Measurements from ENCODE around the gene SRSF4.
"Not testable (repeated sequence)": the region's sequence is repeated elsewhere in the genome, so short reads cannot be mapped to it uniquely, and the experiment has no call there.

SRSF4 gene

DNA sequence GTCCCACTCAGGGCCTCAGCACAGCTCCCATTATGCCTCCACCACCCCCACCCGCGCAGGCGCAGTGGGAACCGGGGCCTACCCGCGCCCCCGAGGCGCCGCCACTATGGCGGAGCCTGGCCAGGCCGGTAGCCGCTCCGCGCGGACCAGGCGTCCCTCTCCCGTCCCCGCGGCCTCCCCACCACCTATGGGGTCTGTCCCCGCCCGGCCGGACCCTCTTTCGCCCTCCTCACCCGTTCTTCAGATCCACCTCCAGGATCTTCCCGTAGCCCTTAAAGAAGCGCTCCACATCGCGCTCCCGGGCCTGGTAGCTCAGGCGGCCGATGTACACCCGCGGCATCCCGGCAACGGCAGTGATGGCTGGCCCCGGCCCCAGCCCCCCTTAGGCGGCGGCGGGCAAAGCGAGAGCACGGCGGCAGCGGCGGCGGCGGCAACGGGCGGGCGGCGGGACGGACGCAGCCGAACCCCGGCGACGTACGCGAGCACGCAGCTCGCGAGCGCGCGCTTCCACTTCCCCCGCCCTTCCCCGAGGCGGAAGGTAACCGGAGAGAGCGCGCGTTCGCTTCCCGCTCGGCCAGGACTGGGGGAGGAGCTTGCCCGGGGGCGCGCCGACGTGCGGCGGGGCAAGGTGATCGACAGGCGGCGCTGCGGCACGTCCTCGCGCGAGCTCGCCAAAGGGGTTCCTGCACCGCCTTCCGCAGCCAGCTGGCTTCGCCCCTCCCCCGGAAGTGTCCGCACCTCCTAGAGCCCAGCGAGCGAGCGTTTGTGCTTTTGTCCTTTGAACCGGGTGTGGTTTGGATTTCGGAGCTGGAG lies at the start of gene SRSF4:
SRSF4 (minus strand) TSS at position 488 of the 813 bp plus-strand sequence; CDS start at position 340, 148 bp downstream.
- H3K27me3 Mint-ChIP-seq (ENCODE audit: low read depth), result no peaks in the 10 kb centered on the region
- no peaks in the 10 kb centered on the region for H3K9me3 Mint-ChIP-seq
- H3K36me3 Mint-ChIP-seq (ENCODE audit: low read depth), result peaks cover 19% of the 10 kb centered on the region
- peaks cover 42% of the 10 kb centered on the region for H3K4me1 Mint-ChIP-seq (ENCODE audit: low read depth)
- H3K27ac Mint-ChIP-seq, result peak within 1 kb of the TSS; percentile 97
- H3K4me3 Mint-ChIP-seq, result peak within 1 kb of the TSS; percentile 97

- Mint-ChIP-seq H3K27me3 (ENCODE audit: low read depth) (peaks cover 31% of the 10 kb centered on the region), H3K4me3 (peak within 1 kb of the TSS; percentile 94), H3K4me1 (ENCODE audit: low read depth) (peaks cover 18% of the 10 kb centered on the region), H3K27ac (peak within 1 kb of the TSS; percentile 89), H3K9me3 (no peaks in the 10 kb centered on the region), H3K36me3 (ENCODE audit: low read depth) (no peaks in the 10 kb centered on the region)
These were observed 49.1 kb upstream of the SRSF4 start, which contains the start of gene MECR for GRCh38 chr1:29230553-29231378. Gene MECR, minus strand, starts transcription at chr1:29230934. Its CDS starts 28 bp downstream, at chr1:29230906.

DNA sequence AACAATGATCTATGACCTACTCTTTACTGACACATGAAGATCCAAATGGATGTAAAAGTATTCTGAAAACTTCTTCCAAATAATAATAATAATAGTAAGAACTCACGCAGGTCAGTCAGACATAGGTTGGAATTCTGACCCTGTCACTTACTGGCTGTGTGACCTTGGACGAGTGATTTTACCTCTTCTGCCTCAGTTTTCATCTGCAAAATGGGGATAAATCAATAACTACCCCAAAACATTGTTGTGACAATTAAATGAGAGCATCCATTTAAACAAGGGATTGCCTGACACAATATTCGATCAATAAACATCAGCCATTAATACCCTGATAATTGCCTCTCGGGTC lies 48.5 kb upstream of the SRSF4 start:
- Mint-ChIP-seq H3K27ac (peak overlapping the region; percentile 89), H3K36me3 (ENCODE audit: low read depth) (no peaks in the 10 kb centered on the region), H3K9me3 (no peaks in the 10 kb centered on the region), H3K4me1 (ENCODE audit: low read depth) (peaks cover 17% of the 10 kb centered on the region), H3K27me3 (ENCODE audit: low read depth) (peaks cover 28% of the 10 kb centered on the region), H3K4me3 (peak overlapping the region; percentile 94)

GRCh38 chr1:29227511-29227910 lies 45.8 kb upstream of the SRSF4 start:
- H3K9me3 Mint-ChIP-seq, result no peaks in the 10 kb centered on the region
- H3K27ac Mint-ChIP-seq, result no peak overlapping the region
- no peak overlapping the region for H3K4me3 Mint-ChIP-seq
- H3K27me3 Mint-ChIP-seq (ENCODE audit: low read depth), result peaks cover 8% of the 10 kb centered on the region
- H3K36me3 Mint-ChIP-seq (ENCODE audit: low read depth), result no peaks in the 10 kb centered on the region
- H3K4me1 Mint-ChIP-seq (ENCODE audit: low read depth), result peaks cover 17% of the 10 kb centered on the region

- H3K9me3 Mint-ChIP-seq, result no peaks in the 10 kb centered on the region
- H3K36me3 Mint-ChIP-seq (ENCODE audit: low read depth), result peaks cover 1% of the 10 kb centered on the region
- H3K27ac Mint-ChIP-seq, result no peak overlapping the region
- no peaks in the 10 kb centered on the region for H3K27me3 Mint-ChIP-seq (ENCODE audit: low read depth)
- H3K4me3 Mint-ChIP-seq, result no peak overlapping the region
- peaks cover 8% of the 10 kb centered on the region for H3K4me1 Mint-ChIP-seq (ENCODE audit: low read depth)
These were observed 43.7 kb upstream of the SRSF4 start for GRCh38 chr1:29225361-29225760.

- no peaks in the 10 kb centered on the region for H3K9me3 Mint-ChIP-seq
- H3K36me3 Mint-ChIP-seq (ENCODE audit: low read depth), result peaks cover 1% of the 10 kb centered on the region
- H3K27me3 Mint-ChIP-seq (ENCODE audit: low read depth), result no peaks in the 10 kb centered on the region
- no peaks in the 10 kb centered on the region for H3K4me1 Mint-ChIP-seq (ENCODE audit: low read depth)
- H3K4me3 Mint-ChIP-seq, result no peak overlapping the region
- H3K27ac Mint-ChIP-seq, result no peak overlapping the region
These were observed 42.7 kb upstream of the SRSF4 start for GRCh38 chr1:29224356-29224837.

DNA sequence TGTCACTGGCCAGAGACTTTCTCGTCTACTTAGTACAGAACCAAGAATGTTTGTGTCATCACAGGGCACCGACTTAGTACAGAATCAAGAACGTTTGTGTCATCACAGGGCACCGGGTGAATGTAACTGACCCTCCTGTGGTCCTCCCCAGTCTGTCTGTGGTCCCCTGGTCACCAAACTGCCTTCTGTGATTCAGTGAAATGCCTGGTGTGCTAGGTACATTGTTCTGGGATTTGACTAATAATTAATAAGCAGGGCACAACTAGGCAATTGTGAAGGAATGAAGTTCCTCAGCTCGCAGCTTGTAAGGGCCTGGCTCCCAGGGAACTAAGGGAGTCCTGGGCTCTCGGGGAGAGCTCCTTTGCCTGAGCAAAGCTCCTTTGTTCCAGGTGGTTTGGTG lies 41.8 kb upstream of the SRSF4 start:
- Mint-ChIP-seq H3K27me3 (ENCODE audit: low read depth) (no peaks in the 10 kb centered on the region), H3K27ac (no peak overlapping the region), H3K4me3 (no peak overlapping the region), H3K4me1 (ENCODE audit: low read depth) (no peaks in the 10 kb centered on the region), H3K9me3 (no peaks in the 10 kb centered on the region), H3K36me3 (ENCODE audit: low read depth) (peaks cover 1% of the 10 kb centered on the region)

DNA sequence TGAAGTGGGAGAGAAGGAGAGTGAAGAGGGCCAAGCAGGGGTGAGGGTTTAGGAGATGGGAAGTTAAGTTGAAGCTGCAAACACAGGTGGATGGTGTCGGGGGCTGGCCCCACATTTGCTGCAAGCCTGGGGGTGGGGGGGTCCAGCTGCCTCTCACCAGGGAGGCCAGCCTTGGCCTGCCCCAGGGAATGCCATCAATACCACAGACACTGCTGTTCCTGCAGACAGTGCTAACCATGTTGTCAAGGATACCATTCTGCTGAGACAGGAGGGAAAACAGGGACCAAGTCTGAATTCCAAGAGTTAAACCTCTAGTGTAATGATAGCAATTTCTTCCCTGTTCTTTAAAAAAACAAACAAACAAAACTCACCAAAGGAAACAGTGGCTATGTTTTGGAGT lies 41.0 kb upstream of the SRSF4 start:
- Mint-ChIP-seq H3K4me3 (no peak overlapping the region), H3K36me3 (ENCODE audit: low read depth) (peaks cover 1% of the 10 kb centered on the region), H3K27ac (no peak overlapping the region), H3K9me3 (no peaks in the 10 kb centered on the region), H3K27me3 (ENCODE audit: low read depth) (no peaks in the 10 kb centered on the region), H3K4me1 (ENCODE audit: low read depth) (peaks cover 1% of the 10 kb centered on the region)

DNA sequence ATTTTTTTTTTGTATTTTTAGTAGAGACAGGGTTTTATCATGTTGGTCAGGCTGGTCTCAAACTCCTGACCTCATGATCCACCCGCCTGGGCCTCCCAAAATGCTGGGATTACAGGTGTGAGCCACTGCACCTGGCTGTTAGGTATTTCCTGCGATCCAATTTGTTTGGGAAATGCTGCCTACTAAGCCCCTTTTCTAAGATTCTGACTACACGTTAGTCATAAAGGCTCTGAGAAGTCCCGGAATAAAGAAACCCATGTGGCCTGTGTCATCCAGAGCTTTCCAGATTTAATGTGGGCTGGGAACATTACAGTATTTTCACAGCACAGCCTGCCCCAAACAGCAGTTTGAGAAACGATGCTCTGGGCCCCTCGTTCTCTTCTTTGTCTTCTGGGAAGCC lies 40.6 kb upstream of the SRSF4 start:
- not testable (repeated sequence) for H3K4me3 Mint-ChIP-seq; H3K4me1 Mint-ChIP-seq (ENCODE audit: low read depth); H3K27ac Mint-ChIP-seq; H3K27me3 Mint-ChIP-seq (ENCODE audit: low read depth); H3K36me3 Mint-ChIP-seq (ENCODE audit: low read depth); H3K9me3 Mint-ChIP-seq

- Mint-ChIP-seq H3K9me3 (no peaks in the 10 kb centered on the region), H3K27me3 (ENCODE audit: low read depth) (no peaks in the 10 kb centered on the region), H3K4me1 (ENCODE audit: low read depth) (peaks cover 1% of the 10 kb centered on the region), H3K36me3 (ENCODE audit: low read depth) (peaks cover 1% of the 10 kb centered on the region), H3K4me3 (no peak overlapping the region), H3K27ac (no peak overlapping the region)
These were observed 39.6 kb upstream of the SRSF4 start for GRCh38 chr1:29221296-29221695.

GRCh38 chr1:29218223-29218622 lies 36.5 kb upstream of the SRSF4 start:
- no peak overlapping the region for H3K4me3 Mint-ChIP-seq
- no peak overlapping the region for H3K27ac Mint-ChIP-seq
- no peaks in the 10 kb centered on the region for H3K27me3 Mint-ChIP-seq (ENCODE audit: low read depth)
- H3K4me1 Mint-ChIP-seq (ENCODE audit: low read depth), result peaks cover 1% of the 10 kb centered on the region
- peaks cover 1% of the 10 kb centered on the region for H3K36me3 Mint-ChIP-seq (ENCODE audit: low read depth)
- H3K9me3 Mint-ChIP-seq, result no peaks in the 10 kb centered on the region

DNA sequence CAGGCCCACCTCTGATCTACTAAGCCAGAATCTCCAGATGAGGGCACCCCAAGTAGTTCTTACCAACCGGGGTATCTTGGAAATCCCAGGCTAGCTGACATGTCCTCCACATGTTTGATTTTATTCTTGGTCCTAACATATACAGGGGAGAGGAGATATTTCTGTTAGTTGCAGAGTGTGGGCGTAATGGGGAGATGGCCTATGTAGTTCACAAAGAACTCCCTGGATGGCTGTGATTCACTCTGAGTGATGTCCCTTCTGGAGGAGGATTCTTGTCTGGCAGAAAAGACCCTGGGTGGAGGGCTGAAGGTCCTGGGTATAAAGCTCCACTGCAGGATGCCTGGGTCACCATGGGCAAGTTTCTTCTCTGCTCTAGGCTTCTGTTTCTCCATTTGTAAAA lies 35.9 kb upstream of the SRSF4 start:
- H3K4me3 Mint-ChIP-seq, result no peak overlapping the region

DNA sequence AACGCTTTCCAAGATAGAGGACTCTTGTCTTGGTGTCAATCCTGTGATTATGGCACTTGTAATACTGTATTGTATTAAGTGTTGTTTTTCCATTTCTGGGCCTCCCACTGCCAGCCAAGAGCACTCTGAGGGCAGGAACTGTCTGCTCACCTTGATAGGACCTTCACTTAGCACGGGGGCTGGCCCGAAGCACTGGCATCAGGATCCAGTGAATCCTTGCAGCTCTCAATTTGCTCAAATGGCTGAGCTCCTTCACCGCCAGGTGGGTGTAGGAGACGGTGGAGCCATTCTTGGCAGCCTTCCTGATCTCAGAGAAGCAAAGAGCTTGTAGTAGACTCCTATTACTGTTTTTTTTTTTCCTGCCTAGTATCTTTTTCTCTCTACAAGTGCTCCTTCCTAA lies 31.4 kb upstream of the SRSF4 start:
- Mint-ChIP-seq H3K27me3 (ENCODE audit: low read depth) (no peaks in the 10 kb centered on the region), H3K27ac (no peak overlapping the region), H3K4me3 (no peak overlapping the region), H3K4me1 (ENCODE audit: low read depth) (peaks cover 4% of the 10 kb centered on the region), H3K36me3 (ENCODE audit: low read depth) (peaks cover 6% of the 10 kb centered on the region), H3K9me3 (no peaks in the 10 kb centered on the region)

More for the DNA sequence above, 35.9 kb upstream of the SRSF4 start:
- no peaks in the 10 kb centered on the region for H3K9me3 Mint-ChIP-seq
- peaks cover 4% of the 10 kb centered on the region for H3K36me3 Mint-ChIP-seq (ENCODE audit: low read depth)
- peaks cover 1% of the 10 kb centered on the region for H3K4me1 Mint-ChIP-seq (ENCODE audit: low read depth)
- no peaks in the 10 kb centered on the region for H3K27me3 Mint-ChIP-seq (ENCODE audit: low read depth)
- no peak overlapping the region for H3K27ac Mint-ChIP-seq

DNA sequence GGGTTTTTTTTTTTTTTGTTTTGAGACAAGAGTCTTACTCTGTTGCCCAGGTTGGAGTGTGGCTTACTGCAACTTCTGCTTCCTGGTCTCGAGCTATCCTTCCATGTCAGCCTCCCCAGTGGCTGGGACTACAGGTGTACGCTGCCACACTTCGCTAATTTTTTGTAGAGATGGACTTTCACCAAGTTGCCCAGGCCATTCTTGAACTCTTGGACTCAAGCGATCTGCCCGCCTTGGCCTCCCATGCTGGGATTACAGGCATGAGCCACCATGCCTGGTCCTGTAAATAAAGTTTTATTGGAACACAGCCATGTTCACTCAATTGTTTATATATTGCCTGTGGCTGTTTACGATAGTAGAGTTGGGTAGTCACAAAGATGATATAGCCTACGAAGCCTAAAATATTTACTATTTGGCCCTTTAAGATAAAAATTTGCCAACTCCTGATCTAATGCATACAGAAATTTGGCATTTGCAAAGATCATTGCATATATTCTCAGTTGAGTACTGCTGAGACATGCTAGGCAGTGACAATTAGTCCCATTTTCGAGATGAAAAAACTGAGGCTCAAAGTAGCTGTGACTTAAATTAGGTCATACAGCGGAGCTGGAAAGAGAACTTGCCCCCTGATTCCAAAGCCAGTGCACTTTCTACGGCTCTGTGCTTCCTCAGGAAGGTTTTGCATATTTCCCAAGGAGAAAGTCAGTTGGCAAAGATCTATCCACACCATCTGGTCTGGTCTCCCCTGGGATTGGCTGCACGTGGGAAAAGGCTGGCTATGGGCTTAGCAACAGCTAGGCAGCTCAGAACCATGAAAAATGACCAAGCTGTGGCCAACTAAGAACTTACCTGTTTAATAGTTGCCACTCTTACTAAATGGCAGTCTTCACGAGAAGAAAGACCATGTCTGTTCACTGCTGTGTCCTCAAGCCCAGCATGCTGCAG lies 29.7 kb upstream of the SRSF4 start:
- Mint-ChIP-seq H3K27me3 (ENCODE audit: low read depth) (no peaks in the 10 kb centered on the region), H3K4me3 (no peak overlapping the region), H3K4me1 (ENCODE audit: low read depth) (peaks cover 4% of the 10 kb centered on the region), H3K36me3 (ENCODE audit: low read depth) (peaks cover 6% of the 10 kb centered on the region), H3K27ac (peak overlapping the region; percentile 27), H3K9me3 (no peaks in the 10 kb centered on the region)

All from T-helper 1 cell treated with Interleukin-12 subunit alpha and Interleukin-12 subunit beta and Interleukin-4 antibody, amounts not matched to agents 30 μg/mL and 1 μg/mL, for 36 hours (primary cell).